Stimulated activated CD8-positive, alpha-beta memory T cell treated with anti-CD3 and anti-CD28 coated beads, Interleukin-12 subunit alpha, Interleukin-12 subunit beta, amount 100 ng/mL, for 24 hours (primary cell): Measurements from ENCODE around the gene CTNNBIP1.

Source experiments
- DNase-seq: peaks from one replicate; pipeline ENCODE4 v3.0.0-alpha.2; 2020; ENCODE audit errors: extremely low read depth

Gene CTNNBIP1

DNA sequence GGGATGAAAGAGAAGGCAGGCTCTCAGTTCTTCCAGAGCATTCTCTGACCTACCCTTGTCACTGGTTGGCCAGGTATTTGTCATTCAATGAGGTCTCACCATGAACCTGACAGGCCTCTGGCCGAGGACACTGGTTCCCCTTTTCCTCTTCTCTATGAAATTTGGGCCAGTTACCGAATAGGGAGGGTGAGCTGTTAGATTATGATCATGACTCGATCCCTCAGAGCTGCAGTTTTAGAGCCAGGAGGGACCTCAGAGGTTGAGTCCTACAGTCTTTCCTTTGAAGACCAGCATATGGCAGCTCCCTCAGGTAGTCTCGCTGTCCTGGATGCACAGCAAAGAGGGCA lies 56.8 kb downstream of the CTNNBIP1 start:
- DNase-seq: no peak

DNA sequence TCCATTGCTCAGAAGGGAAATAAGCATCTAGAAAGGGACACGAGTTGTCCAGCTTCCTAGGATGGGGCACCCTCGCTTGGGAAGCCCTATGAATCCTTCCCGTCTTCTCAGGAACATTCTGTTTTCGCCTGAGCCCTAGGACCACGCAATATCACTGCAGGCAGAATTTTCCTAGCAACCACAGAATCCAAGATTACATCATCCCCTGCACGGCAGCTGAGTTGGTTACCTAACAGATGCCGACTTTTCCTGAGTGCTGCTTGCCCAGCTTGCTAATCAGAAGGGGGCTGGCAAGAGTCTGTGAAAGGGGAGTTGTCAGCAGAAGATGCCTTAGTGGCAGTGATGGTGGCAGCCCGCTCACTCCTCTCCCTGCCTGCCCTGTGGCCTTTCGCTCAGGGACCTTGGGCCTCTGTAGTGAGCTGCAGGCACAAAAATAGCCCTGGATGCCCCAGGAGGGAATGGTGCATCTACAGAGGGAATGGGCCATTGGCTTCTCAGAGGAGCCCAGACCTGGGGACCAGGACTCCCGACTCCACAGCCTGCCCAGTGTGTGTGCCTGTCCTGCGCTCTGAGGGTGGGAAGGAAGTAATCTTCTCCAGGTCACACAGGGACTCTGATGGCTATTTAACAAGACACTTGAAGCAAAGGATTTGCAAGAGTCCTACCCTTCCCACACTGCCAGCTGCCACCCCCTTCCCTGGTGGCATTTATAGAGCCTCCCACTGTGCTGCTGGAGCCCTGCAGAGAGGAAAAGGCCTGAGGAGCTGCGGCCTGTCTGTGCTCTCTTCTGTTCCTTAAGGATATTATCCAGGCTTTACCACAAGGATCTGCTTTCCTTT lies 57.4 kb downstream of the CTNNBIP1 start:
- DNase-seq: no peak

DNA sequence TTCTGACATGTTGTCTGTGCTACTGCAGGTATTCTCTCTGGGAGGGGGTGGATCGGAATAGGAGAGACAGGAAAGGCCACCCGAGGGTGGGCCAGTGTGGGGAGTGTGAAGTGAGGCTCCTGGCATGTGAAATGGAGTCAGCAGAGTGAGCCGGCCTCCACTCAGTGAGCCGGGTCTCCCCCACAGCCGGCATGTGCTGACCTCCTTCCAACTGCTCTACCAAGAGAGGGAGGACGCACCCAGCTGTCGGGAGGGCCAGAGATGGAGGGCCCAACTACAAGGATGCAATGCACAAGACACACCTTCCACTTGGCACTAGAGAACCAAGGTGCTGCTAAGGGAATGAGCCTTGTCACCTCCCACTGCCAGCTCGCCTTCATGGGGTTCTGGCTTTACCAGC lies 58.1 kb downstream of the CTNNBIP1 start:
- no peak for DNase-seq

DNA sequence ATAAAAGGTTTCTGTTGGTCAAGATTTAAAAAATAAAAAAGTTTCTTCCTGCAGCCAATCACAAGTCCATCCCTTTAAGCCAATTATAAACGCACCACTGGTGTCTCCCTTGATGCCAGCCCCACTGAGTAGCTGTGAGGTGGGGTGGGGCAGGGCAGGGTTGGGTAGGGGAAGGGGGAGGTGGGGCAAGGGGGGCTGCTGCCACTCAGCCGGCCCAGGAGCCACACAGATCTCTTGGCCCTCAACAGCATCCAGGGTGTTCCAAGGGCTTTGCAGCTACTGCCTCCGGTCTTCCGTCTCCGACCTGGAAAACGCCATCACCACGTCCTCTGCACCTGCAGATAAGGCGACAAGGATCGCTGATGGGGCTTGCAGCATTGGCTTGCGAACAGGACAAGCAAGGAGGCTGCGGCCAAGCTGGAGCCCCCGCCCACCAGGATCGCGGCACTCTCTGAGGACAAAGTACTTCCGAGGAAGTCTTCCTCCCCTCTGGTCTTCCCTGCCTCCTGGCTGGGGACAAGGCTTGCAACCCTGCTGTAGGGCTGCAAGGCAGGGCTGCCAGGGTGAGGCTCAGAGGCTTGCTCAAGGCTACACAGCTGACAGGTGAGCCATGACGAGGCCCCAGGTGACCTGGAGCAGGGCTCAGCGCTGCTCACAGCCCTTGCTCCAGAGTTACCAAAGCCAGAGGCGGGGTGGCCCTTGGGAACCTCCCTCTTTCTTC lies 59.5 kb downstream of the CTNNBIP1 start:
- DNase-seq: no peak

DNA sequence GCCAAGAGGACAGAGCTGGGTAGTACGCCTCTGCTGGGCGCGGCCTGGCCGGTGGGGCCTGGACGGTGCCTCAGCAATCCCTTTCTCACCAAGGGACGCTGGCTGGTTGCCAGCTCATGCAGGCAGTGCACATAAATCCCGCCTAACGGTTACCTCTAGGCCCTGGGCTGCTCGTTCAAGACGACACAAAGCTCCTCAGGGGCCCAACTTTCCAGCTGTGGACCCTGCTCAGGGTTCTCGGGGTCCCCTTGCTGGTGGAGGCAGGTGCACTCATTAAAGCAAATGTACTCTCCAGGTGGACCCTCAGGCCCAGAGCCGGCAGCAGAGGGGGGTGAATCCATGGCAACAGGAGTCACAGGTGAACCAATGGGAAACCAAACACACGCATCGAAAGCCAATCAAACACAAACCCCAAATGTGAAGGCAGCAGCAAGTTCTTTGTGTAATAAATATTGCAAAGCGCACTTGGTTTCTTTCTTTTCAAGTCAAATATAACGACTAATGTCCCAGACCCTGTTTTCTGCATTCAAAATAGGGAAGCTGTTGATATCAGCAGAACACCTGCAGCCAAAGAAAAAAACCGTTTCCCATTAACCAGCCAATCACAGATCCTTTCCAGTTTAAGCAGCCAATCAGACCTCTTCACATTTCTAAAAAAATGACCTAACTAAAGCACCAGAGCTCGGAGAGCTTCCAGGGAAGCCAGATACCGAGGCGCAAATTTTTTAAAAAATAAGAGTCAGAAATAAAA lies 60.2 kb downstream of the CTNNBIP1 start:
- no peak for DNase-seq

DNA sequence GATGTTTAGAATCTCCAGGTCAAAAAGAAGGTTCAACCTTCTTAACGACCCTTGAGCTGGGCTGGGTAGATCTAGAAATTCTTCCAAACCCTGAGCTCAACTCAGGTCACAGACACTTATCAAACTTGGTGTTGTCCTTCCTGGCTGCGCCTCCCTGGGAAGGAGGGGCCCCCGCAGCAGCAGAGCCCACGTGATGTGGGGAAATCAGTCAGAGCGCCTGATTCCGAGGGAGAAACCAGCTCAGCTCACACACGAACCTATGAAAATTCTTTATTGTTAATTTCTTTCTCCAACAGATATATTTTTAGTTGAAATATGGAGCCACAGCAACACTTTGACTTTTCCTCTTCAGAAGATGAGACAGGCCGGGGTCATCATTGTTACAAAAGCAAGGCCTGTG lies 62.0 kb downstream of the CTNNBIP1 start:
- DNase-seq: no peak

DNA sequence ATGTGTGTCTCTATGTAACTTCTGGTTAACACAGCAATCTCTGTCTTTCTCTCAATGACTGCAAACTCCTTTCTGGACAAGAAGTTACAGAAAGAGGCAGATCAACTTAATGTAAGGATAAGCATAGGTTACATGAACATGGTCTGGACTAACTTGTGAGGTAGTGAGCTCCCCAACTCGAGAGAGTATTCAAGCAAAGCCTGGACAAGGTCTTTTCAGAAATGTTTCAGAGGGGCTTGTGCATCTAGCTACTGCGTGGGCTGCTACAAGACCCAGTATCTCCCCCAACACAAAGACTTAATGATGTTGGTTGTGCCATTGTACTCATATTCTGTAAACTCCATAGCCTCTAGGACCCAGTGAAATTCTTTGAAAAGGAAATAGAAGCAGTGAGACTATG lies 62.8 kb downstream of the CTNNBIP1 start:
- DNase-seq: no peak

DNA sequence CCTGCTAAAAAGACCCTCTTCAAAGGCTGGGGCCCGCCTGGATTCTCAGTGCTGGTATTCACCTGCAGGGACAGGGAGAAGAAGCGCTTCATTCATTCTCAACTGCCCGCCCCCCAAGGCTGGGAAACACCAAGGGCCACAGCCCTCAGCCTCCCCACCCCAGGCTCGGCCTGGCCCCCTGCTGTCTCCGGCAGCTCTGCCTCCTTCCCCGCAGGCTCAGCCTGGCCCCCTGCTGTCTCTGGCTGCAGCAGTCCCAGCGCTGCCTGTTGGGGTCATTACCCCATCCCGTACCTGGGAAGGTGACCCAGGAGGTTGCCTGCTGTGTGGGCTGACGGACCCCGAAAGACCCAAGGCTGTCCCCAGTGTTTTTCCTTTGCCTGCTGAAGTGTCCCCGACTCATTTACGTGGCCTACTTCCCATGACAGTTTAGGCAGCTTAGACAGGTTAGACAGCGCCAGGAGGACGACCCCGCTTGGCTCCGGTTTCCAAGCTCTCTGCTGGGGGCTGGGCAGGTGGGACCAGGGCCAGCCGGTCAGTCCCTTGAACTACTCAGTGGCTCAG lies 63.4 kb downstream of the CTNNBIP1 start:
- no peak for DNase-seq

DNA sequence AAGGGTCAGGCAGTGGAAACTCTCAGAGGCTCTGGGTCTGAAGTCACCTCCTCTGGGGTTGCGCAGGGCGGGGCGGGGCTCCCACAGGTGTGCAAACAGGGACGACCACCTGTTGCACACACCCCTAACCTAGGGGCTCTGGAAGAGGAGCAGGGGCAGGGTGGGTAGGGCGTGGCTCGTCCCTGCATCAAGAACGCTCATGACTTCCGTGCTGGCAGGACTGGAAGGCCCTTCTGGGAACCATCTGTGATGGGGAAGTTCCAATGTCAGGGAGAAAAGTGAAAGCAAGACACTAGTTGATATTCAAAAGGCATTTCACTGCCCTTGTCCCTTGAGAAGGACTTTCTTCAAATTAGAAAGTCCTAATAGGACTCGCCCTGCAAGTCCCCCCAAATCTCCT lies 64.2 kb downstream of the CTNNBIP1 start:
- no peak for DNase-seq

DNA sequence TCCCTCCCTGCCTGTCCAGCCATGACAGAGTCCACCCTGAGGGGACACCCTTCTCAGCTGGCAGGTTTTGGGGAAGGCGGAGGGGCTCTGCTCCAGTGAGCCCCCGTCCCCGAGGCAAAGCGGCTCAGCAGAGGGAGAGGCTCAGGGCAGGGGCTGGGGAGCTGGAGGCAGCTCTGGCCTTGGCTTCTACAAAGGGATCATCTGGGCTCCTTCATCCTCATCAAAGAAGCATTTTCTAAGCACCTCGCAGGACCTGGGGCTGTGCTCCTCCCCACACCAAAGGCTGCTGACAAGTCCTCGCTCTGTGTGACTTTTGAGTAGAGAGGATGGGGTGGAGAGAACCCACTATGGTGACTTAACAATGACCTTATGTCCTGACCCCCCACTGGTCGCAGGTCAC lies 65.3 kb downstream of the CTNNBIP1 start:
- DNase-seq: no peak

DNA sequence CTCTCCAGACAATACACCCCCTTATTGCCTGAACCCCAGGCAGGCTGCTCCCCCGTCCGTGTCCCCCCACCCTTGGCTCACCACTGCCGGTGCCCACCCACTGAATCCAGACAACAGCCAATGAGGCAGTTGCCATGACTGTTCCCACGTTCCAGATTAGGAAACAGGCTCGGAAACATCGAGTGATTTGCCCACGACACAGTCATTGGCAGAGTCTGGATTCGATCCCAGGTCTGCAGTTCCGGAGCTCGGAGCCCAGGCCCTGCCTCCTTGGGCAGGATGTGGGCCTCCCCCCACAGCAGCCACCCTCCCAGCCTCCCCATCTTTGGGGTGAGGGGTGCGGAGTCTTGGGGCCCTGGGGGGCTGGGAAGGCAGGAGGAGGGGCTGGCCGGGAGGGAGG lies 66.0 kb downstream of the CTNNBIP1 start:
- no peak for DNase-seq

DNA sequence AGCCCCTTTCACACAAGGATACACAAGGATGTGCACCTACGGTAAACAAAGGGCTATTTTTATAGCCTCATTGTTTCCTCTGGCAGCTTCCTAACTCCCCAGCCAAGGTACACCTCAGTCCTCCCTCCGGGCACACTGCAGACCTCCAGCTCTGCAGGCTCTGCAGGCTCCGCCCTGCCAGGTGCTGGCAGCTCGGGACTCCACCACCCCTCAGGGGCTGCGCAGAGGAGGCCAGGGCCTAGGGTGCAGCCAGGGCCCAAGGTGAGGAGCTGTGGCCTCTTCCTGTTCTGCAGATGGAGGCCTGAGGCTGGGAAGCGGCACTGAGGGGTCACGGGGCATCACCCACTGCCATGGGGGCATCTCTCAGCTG lies 66.5 kb downstream of the CTNNBIP1 start:
- DNase-seq: no peak

DNA sequence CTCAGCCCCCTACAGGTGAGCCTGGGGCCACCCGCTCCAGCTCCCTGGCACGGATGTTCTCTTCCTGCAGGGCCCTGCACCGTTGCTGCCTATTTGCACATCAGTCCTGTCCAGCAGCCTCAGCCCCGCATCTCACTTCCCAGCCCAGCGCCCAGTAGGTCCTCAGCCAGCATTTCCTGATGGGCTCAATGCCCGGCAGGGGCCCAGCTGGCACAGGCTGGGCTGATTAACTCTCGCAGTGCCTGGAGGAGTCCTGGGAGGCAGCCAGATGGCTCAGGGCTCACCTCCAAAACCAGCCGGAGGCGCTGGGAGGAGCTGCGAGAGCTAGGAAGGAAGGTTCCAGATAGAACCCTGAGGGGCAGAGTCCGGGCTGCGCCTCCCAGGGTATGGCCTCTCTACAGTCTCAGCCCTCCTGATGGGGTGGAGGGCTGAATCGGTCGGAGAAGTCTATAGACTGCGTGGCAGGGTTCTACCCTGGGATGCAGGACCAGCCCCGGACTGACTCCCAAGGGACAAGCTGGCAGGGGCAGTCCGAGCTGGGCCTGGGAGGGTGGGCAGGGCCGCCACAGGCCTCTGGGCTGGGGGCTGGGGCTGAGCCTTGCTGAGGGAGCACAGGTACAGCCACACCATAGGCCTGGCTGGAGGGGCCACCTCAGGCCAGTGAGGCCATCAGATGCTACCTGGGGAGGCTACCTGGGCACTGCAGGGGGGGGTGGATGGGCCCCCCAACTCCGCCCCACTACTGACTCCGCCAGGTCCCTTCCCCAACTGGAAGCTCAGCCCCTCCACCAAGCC lies 67.1 kb downstream of the CTNNBIP1 start:
- DNase-seq: no peak

DNA sequence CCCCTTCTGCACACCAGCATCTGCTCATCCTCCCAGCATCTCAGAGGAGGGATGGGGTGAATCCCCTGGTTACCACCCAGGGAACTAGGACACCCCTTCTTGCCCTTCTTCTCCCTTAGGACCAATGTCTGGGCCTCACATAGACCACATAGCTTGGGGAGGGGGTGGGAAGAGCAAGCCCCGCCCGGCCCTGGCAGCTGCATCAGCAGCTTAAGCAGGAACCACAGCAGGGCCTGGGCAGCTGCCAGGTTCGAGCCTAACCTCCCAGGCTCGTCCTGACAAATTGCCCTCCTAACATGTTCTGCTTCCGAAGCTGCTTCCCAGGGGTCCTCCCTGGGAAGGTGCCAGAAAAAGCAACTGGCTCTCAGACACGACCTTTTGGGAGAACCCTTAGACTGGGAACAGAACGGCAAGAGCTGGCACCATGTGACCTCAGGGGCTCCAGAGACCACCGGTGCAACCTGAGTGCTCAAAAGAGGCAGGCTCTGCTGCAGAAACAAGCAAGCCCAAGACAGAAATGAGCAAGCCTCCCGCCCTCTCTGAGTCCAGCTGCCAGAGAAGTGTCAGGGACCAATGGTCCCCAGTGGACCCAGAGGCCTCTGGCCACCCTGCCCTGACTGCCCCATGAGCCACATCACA lies 67.9 kb downstream of the CTNNBIP1 start:
- DNase-seq: no peak

DNA sequence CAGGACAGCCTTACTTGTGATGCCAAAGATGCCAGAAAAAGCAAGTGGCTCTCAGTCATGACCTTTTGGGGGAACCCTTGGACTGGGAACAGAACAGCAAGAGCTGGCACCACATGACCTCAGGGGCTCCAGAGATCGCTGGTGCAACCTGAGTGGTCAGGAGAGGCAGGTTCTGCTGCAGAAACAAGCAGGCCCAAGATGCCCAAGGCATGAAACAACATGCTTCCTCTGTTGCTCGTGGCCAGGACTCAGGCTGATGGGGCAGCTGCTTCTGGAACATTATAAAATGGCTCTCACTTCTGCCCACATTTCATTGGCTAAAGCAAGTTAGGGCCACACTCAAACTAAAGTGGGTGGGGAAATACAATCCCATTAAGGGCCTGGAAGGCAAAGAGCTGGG lies 68.6 kb downstream of the CTNNBIP1 start:
- no peak for DNase-seq

DNA sequence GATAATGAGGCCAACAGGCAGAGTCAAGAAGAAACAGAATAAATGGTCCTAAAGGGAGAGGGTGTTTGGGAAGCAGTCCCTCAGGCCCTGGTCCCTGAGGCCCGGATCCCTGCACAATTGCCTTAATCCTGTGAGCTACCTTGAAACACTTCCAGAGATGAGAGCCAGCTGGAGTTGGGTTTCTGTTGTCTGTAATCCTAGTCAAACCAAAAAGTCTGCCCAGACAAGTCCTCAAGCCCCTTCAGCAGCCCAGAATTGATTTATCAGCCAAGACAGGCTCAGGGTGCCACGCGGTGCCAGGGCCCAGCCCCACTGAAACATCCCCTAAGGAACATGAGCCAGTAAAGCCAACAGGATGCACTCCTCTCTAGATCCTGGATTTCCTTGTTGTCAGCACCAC lies 69.9 kb downstream of the CTNNBIP1 start:
- DNase-seq: no peak

DNA sequence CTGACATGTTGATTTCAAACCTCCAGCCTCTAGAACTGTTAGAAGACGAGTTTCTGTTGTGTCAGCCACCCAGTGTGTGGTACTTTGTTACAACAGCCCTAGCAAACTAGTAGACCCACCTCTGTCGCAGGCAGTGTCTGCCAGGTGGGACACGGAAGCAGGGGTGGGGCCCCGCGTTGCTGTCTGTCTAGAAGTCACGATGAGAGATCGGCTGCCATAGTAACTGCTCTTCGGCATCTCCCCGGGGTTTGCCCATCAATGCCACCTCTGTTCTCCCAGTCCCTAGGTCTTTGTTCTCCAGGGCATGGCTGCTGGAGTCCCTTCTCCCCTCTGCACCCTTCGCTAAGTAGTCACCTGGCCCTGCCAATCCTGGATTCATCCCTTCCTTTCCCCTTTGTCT lies 71.1 kb downstream of the CTNNBIP1 start:
- no peak for DNase-seq

DNA sequence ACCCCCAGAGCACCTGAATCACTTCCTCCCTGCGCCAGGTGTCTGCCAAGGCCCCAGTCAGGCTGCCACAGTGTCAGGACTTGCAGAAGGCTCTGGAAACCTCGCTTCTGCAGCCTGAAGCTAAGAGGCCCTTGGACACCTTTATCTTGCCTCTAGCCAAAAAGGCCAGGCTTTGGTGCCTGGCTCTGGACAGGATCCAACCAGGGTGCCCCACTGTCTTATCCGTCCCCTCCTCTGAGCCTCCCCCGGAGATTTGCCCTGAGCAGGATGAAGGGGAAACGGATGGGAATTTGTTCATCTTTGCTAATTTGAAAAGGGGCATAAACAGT lies 73.5 kb downstream of the CTNNBIP1 start:
- no peak for DNase-seq

DNA sequence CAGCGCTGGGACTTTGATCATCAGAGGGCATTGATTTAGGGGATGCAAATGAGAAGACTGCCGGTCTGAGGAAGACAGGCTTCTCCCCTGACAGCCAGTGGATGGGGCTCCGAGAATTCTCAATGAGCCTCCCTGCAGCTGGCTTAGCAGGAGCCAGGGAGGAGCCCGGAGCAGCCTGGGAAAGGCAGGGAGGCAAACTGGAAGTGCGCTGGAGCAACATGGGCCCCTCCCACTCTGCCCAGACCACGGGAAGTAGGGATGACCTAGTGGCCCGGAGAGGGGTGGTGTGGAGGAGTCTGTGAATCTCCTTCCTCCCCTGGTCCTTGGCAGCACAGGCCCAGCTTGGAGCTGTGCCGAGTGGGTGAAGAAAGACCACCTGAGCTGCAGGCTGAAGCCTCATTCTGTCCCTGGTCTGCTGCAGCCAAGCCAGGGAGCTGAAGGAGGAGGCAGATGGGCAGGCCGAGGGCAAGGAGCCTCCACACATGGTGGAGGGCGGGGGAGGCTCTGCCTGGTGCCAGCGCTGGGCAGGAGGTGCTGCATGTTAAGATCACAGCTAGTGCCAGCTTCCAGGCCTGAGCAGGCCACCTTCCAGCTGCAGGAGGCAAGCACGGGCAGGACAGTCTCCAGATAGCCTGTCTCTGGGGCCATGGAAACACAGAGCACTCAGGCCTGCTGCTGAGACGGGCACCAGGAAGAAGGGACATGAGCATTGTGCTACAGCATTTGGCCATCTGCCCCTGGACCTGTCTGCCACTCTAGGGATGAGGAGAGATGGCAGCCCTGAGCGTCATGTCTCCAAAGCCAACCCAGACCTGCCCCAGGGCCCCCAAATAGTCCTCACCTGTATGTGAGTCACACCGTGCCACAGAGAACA lies 74.1 kb downstream of the CTNNBIP1 start:
- DNase-seq: no peak

DNA sequence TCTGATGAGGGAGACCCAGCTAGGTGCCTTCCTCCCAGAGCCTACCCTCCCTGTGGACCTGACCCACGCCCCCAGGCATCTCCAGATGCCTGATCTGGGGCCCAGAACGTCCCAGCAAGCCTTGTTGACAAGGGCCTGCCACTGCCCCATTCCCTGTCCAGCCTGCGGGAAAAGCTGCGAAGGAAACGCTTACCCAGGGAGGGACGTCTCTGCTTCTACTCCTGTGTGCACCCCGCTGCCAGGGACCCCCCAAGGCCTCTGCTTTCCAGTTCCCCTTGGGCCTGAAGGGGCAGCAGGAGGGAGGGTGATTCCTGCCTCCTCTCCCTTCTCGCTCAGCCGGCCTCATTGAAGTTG lies 74.7 kb downstream of the CTNNBIP1 start:
- DNase-seq: no peak

DNA sequence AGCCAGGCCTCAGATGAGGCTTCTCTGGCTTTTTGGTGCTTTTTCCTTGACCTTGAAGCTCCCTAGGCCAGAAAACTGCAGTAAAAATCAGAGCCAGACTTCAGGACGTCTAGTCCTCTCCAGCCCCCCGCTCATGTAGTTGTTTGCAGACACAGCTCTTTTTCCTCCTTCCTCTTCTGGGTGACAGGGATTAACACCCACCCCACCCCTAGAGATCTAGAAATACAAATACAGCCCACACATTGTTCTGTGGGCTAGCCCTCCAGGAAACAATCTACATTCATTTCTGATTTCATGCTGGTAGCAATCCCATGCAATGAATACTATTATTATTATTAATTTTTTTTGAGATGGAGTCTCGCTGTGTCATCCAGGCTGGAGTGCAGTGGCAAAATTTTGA lies 76.4 kb downstream of the CTNNBIP1 start:
- DNase-seq: no peak
